ENCODE results near the gene PDE3A. TPM values are rescaled to one million over a fixed set of nuclear protein-coding genes. Genes with fewer than 3 reads are reported as not detected.

Gene PDE3A
- total RNA-seq, 4 donors from 2014 or later, result 4.4 to 5.3 (median 4.9) TPM

DNA sequence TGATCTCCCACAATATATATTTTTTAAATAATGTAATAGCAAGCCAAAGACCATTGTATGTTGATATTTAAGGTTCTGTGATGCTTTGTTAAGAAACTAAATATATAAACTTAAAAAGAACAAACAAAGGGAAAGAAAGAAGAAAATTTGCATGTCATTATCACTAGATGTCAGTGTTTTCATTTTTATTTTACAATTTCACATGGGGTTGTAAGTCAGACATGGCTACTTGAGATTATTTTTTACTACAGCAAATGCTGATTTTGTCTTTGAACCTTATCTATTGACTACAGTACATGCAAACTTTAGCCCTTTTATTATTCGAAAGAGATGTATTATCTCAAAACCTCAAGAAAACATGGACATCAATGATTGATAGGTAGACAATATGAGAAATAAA, 362.9 kb downstream of the PDE3A start:
- intact Hi-C loops (cut with DNase I; ENCODE audit: low total_unique reads) (no loop called here), in situ Hi-C loops (cut with MboI; ENCODE audit: low sequenced_read_pairs in 4 of 4) (no loop called here)
- no peak for TF ChIP-seq POLR2A (IDR thresholded peaks at IDR 0.05)
- no peak for TF ChIP-seq CTCF (IDR thresholded peaks at IDR 0.05 in 4 of 5, conservative IDR thresholded peaks at IDR 0.05 in 1 of 5)

More for the DNA sequence above, 362.9 kb downstream of the PDE3A start:
- DNase-seq (no peak), ATAC-seq (no peak)
- H3K27me3 ChIP-seq, result no peaks in the 10 kb centered on the region
- no peak overlapping the region for H3K4me3 ChIP-seq
- H3K9me3 ChIP-seq, result no peaks in the 10 kb centered on the region
- H3K27ac ChIP-seq, result no peak overlapping the region
- no peaks in the 10 kb centered on the region for H3K4me1 ChIP-seq
- no peaks in the 10 kb centered on the region for H3K36me3 ChIP-seq

Measured in gastrocnemius medialis (tissue), 4 donors.